Fibroblast of skin of right quadriceps (primary cell): ENCODE results near the gene PAX5.

Source experiments
- DNase-seq: peaks from one replicate; pipeline ENCODE4 v3.0.0-alpha.2; 2013

Gene PAX5

DNA sequence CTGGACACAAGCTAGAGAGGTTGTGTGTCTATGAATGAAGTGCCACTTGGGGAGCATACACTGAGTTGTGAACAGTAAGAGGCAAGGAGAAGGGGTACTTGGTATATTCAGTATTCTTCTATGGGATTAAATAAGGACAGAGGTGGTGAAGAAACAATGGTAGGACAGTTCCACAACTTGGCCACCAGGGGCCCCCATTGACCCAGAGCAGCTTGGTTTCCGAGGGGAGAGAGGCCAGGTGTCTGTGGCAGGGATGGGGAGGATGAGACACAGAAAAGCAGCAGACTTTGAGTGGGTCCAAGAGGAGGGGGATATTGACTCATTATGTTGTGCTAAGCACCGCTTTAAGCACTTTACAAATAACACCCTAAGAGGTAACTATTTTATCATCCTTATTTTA lies 240.8 kb downstream of the PAX5 start:
- DNase-seq, result no peak

DNA sequence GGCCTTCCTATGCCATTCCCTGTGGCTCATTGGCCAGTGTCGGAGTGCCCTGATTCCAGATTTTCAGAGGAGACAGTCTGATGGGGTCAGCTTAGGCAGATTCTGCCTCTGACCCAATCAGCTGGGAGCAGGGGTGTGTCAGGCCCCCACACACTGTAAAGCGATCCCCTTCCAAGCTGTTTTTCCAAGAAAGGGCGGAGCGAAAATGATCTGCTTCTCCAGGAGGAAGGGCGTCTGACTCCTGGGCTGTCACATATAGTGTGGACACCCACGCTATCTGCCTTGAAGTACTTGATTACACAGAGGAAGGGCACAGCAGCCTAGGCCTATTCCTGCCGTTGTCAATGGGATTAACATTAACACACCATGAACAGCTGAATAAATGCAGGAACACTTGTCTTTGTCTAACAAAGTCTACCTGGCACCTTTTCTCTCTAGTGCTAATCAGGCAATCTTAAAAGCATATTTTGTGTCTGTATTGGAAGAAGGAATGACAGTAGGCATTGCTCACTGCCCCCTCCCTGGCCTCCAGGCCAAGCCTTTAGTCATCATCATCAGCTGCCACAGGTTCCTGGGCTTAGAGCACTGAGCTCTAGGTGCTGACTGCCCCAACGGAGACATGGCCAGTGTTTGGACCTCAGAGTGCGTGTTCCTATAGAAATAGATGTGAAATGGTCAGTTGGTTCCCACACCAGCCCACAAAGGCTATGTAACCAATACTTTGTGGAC lies 242.7 kb downstream of the PAX5 start:
- no peak for DNase-seq

DNA sequence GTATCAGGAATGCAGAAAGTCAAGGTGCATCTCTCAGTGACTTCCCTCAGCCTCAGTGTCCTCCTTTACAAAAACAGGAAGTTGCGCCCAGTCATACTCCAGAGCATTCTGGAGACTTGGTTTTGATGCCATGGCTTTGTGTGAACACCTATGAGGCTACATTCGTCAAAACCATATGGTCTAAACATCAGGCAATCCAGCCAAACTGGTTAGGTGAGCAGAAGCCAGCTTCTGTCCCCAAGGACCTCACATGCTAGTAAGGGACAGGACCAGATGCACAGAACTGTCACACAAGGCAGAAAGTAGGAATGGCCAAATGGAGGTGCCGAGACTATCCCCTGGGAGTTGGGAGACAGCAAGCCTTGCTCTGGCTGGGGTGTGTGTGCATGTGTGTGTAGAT lies 244.2 kb downstream of the PAX5 start:
- no peak for DNase-seq

DNA sequence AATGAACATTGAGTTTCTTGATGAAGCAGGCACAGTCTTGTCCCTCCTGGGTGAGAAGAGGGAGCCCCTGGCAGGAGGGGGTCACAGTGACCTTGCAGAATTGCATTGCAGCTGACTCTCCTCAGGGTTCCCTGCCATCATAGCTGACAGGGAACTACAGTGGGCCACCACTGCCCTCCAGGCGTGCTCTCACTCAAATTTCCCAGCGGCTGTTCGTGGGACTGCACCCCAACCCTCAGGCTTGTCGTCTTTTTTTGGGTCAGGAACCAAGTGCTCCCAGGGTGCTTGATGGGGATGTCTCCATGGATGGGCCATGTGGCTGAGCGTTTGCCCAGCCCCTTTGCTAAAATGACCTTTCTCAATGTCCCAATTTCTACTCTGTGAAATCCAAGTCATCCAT lies 245.5 kb downstream of the PAX5 start:
- DNase-seq, result no peak

DNA sequence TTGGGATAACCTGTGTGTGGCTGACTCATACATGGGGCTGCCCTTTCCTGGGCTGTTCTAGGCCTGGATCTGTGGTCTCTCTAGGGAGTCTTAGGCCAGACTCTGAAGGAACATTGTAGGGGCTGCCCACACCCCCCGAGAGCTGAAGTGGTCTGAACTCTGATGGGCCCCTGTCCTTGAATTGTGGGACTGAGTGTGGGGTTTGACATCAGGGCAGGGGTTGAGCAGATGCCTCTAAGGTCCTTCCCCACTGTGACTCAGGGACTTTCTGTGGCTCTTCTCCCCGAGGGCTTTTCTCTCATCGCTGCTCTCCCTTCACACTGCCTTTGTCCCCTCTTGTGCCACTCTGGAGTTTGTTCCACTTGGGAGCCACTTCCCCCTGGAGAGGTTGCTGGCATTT lies 246.4 kb downstream of the PAX5 start:
- no peak for DNase-seq
